Prostate gland (tissue), 2 donors: ENCODE measurements around the gene TMED6.

ENCODE experiments used
- CTCF ChIP-seq, 4 experiments: fragments of 200-600 bp in 2 of 4; fragments of 450-650 bp in 2 of 4; sonication (generic) in 2 of 4; IDR thresholded peaks; 1 replicate in 3 of 4; 2 replicates in 1 of 4; pipeline ENCODE4 v1.5.1; 2016 to 2019; ENCODE audit warnings: antibody characterized with exemption in 4 of 4, mild to moderate bottlenecking in 2 of 4, moderate library complexity in 2 of 4
- POLR2A ChIP-seq: fragments of 450-650 bp; IDR thresholded peaks from one replicate; pipeline ENCODE4 v1.6.1; 2016; ENCODE audit warnings: antibody characterized with exemption, mild to moderate bottlenecking
- POLR2AphosphoS5 ChIP-seq: sonication (generic); formaldehyde crosslinking; IDR thresholded peaks from one replicate; pipeline ENCODE4 v1.6.1; 2017; ENCODE audit warnings: antibody characterized with exemption

GRCh38 chr16:69318911-69319289, 32.7 kb downstream of the TMED6 start:
- TF ChIP-seq CTCF (IDR thresholded peaks at IDR 0.05), result no peak
- no peak for TF ChIP-seq POLR2A
- TF ChIP-seq POLR2AphosphoS5, result no peak
